ENCODE data around the gene FBXO2. TPM values are rescaled to one million over a fixed set of nuclear protein-coding genes. Genes with fewer than 3 reads are reported as not detected.

Gene FBXO2
- total and polyA plus RNA-seq, 10 of the 15 experiments (the other 5 are each of a cell fraction or from before 2014, with no cell fraction given): 0.06 to 0.41 (median 0.18) TPM; not detected in 4

GRCh38 chr1:11647333-11647732, 6.9 kb downstream of the FBXO2 start:
- no TSS peak for BruUV-seq (replicated peaks)

More at GRCh38 chr1:11647333-11647732, 6.9 kb downstream of the FBXO2 start:
- no peak overlapping the region for H3K4me3 ChIP-seq
- SMC1A ChIA-PET (ENCODE audit: uncharacterized antibody, unreplicated experiment): interaction anchor here (1.0 kb wide), 1 partner anchor 72 kb away, joined by 3 read pairs; no protein-coding TSS in a partner anchor
- no peaks in the 10 kb centered on the region for H3K9me3 ChIP-seq (replicated peaks; ENCODE audit: control insufficient read depth, insufficient read depth, low read length)
- CTCF ChIA-PET: interaction anchor here (0.7 to 1.9 kb wide), 3 partner anchors 60 to 609 kb away, joined by 3 to 14 read pairs (median 3); no protein-coding TSS in a partner anchor
- no peaks in the 10 kb centered on the region for H3K79me2 ChIP-seq (ENCODE audit: control insufficient read depth, insufficient read depth, low read length)
- H3K27ac ChIP-seq (ENCODE audit: control insufficient read depth, insufficient read depth): no peak overlapping the region
- TF ChIP-seq USF1 (IDR thresholded peaks at IDR 0.05; ENCODE audit: borderline replicate concordance, extremely low read length, insufficient read depth, low read depth, low read length) (no peak), MTA2 (IDR thresholded peaks at IDR 0.05; ENCODE audit: low read depth) (no peak), POU2F2 (IDR thresholded peaks at IDR 0.05; ENCODE audit: borderline replicate concordance, low read depth, low read length) (no peak), CHD2 (IDR thresholded peaks at IDR 0.05; ENCODE audit: borderline replicate concordance, low read depth, low read length) (no peak), STAT1 (conservative IDR thresholded peaks at IDR 0.05) (no peak), NBN (IDR thresholded peaks at IDR 0.05) (no peak), CBX3 (IDR thresholded peaks at IDR 0.05; ENCODE audit: borderline replicate concordance, low read depth) (no peak), ATF7 (IDR thresholded peaks at IDR 0.05; ENCODE audit: low read depth) (no peak), REST (IDR thresholded peaks at IDR 0.05; ENCODE audit: low read depth, low read length) (no peak), ATF3 (IDR thresholded peaks at IDR 0.05; ENCODE audit: borderline replicate concordance, extremely low read depth, low read depth, low read length) (no peak), ZNF274 (IDR thresholded peaks at IDR 0.05; ENCODE audit: insufficient read depth, insufficient read length) (no peak), RAD51 (IDR thresholded peaks at IDR 0.05) (no peak), POLR2A (IDR thresholded peaks at IDR 0.05; ENCODE audit: low read depth, low read length) (no peak), IKZF1 (conservative IDR thresholded peaks at IDR 0.05) (no peak), NFYA (IDR thresholded peaks at IDR 0.05; ENCODE audit: borderline replicate concordance, low read depth, low read length) (no peak), IKZF2 (IDR thresholded peaks at IDR 0.05) (no peak)
- no peaks in the 10 kb centered on the region for H4K20me1 ChIP-seq (ENCODE audit: control insufficient read depth, insufficient read depth)
- no peaks in the 10 kb centered on the region for H3K36me3 ChIP-seq (ENCODE audit: control insufficient read depth in 2 of 2, insufficient read depth in 2 of 2, low read length in 1 of 2)
- no peak overlapping the region for H2AFZ ChIP-seq (ENCODE audit: control insufficient read depth, low read depth, low read length)
- no peak for ATAC-seq
- no peak for FAIRE-seq
- WGBS (ENCODE audit: insufficient coverage, insufficient replicate concordance, low lambda C conversion rate, missing lambda C conversion rate): 24% methylated on average over 7 of the region's 7 CpGs
- POLR2A ChIA-PET: no interaction called here
- H3K27me3 ChIP-seq (replicated peaks in 1 of 2; ENCODE audit: control insufficient read depth in 2 of 2, insufficient read depth in 2 of 2, low read length in 1 of 2): no peaks in the 10 kb centered on the region; a peak in 2 of 4 replicates
- H3K9ac ChIP-seq (ENCODE audit: control insufficient read depth, insufficient read depth, low read length): no peak overlapping the region
- no peaks in the 10 kb centered on the region for H3K4me1 ChIP-seq (ENCODE audit: control insufficient read depth, insufficient read depth, low read length)
- DNase-seq (ENCODE audit: low read depth, low spot score): no peak
- H3K4me2 ChIP-seq (ENCODE audit: control insufficient read depth, insufficient read depth): no peak overlapping the region
- in situ Hi-C loops (cut with MboI): no loop called here
- intact Hi-C loops (cut with micrococcal nuclease; ENCODE audit: unreplicated experiment): no loop called here
- RAD21 ChIA-PET (ENCODE audit: unreplicated experiment): no interaction called here

Data from GM12878 (cell line).